ENCODE measurements around the gene BANP.
"Not testable (repeated sequence)": the region's sequence is repeated elsewhere in the genome, so short reads cannot be mapped to it uniquely, and the experiment has no call there.

BANP gene

GRCh38 chr16:87929986-87930385 lies 21.2 kb upstream of the BANP start:
- no peak for DNase-seq

- no peak for DNase-seq
Observed at GRCh38 chr16:87930456-87930855, 20.8 kb upstream of the BANP start.

GRCh38 chr16:87931504-87931903 lies 19.7 kb upstream of the BANP start:
- DNase-seq, result no peak

GRCh38 chr16:87932475-87933139 lies 18.6 kb upstream of the BANP start:
- DNase-seq, result not testable (repeated sequence)

- DNase-seq, result no peak
Observed at GRCh38 chr16:87933140-87933495, 18.1 kb upstream of the BANP start.

GRCh38 chr16:87934752-87935425 lies 16.3 kb upstream of the BANP start:
- not testable (repeated sequence) for DNase-seq

- not testable (repeated sequence) for DNase-seq
Observed at GRCh38 chr16:87936016-87936374, 15.2 kb upstream of the BANP start.

- no peak for DNase-seq
Observed at GRCh38 chr16:87936375-87937230, 14.6 kb upstream of the BANP start, which contains the start of gene CA5A. Gene CA5A, minus strand, starts transcription at chr16:87936529. Its CDS starts 79 bp downstream, at chr16:87936450.

- not testable (repeated sequence) for DNase-seq
Observed at GRCh38 chr16:87937231-87937542, 14.0 kb upstream of the BANP start.

GRCh38 chr16:87938412-87938949 lies 12.8 kb upstream of the BANP start:
- no peak for DNase-seq

- DNase-seq, result no peak
Observed at GRCh38 chr16:87939562-87940423, 11.4 kb upstream of the BANP start.

GRCh38 chr16:87942680-87943079 lies 8.6 kb upstream of the BANP start:
- DNase-seq, result no peak

GRCh38 chr16:87945351-87946042 lies 5.7 kb upstream of the BANP start:
- peak; percentile 91 for DNase-seq

GRCh38 chr16:87946596-87947347 lies 4.5 kb upstream of the BANP start:
- DNase-seq, result no peak

- no peak for DNase-seq
Observed at GRCh38 chr16:87947356-87948118, 3.7 kb upstream of the BANP start.

GRCh38 chr16:87948119-87948545 lies 3.1 kb upstream of the BANP start:
- DNase-seq, result peak; percentile 18

- DNase-seq, result no peak
Observed at GRCh38 chr16:87948735-87949070, 2.5 kb upstream of the BANP start.

- no peak for DNase-seq
Observed at GRCh38 chr16:87949071-87949744, 2.0 kb upstream of the BANP start.

GRCh38 chr16:87951552-87952538 lies 611 bp downstream of the BANP start:
- DNase-seq, result peak; percentile 63

Measured in midbrain (tissue), 1 donor.